ENCODE measurements around the gene FGD3. TPM values are rescaled to one million over a fixed set of nuclear protein-coding genes. Genes with fewer than 3 reads are reported as not detected.

Gene FGD3
- polyA plus RNA-seq, 1 donor (not counting 4 experiments of a cell fraction or from before 2014, with no cell fraction given), result 0.21 TPM

GRCh38 chr9:93084471-93084881, 137.2 kb downstream of the FGD3 start:
- TF ChIP-seq CTCF (optimal IDR thresholded peaks at IDR 0.05 in 1 of 3, IDR thresholded peaks at IDR 0.05 in 1 of 3, conservative IDR thresholded peaks at IDR 0.05 in 1 of 3; ENCODE audit: extremely low read depth in 1 of 3, insufficient read depth in 2 of 3, low read length in 3 of 3) (no peak), EZH2 (IDR thresholded peaks at IDR 0.05; ENCODE audit: low read length) (no peak)
- Histone ChIP-seq H3K9me3 (ENCODE audit: control insufficient read depth, low read depth, low read length) (peaks cover 4% of the 10 kb centered on the region), H3K4me1 (ENCODE audit: control insufficient read depth, extremely low read depth, insufficient read depth, low read length) (no peaks in the 10 kb centered on the region), H3K79me2 (ENCODE audit: control insufficient read depth, insufficient read depth, low read length) (no peaks in the 10 kb centered on the region), H3K4me3 (ENCODE audit: control insufficient read depth in 2 of 3, extremely low read depth in 1 of 3, insufficient read depth in 2 of 3, low read depth in 1 of 3, low read length in 3 of 3) (no peak overlapping the region), H3K9ac (ENCODE audit: control insufficient read depth, extremely low read depth, insufficient read depth, low read length) (no peak overlapping the region), H4K20me1 (ENCODE audit: control insufficient read depth, extremely low read depth, insufficient read depth, low read length) (no peaks in the 10 kb centered on the region), H3K4me2 (ENCODE audit: control insufficient read depth, extremely low read depth, insufficient read depth, low read depth, low read length) (no peak overlapping the region), H3K9me1 (ENCODE audit: control insufficient read depth, extremely low read depth, insufficient read depth, low read length) (no peaks in the 10 kb centered on the region), H3K27me3 (ENCODE audit: control insufficient read depth, extremely low read depth, insufficient read depth, low read length) (no peaks in the 10 kb centered on the region), H2AFZ (ENCODE audit: control insufficient read depth, low read length) (no peak overlapping the region), H3K36me3 (ENCODE audit: control insufficient read depth in 2 of 2, extremely low read depth in 1 of 2, insufficient read depth in 2 of 2, low read length in 2 of 2) (no peaks in the 10 kb centered on the region), H3K27ac (ENCODE audit: control insufficient read depth, insufficient read depth, low read length) (no peak overlapping the region)
- DNase-seq (ENCODE audit: low read depth, low spot score), result no peak
- dilution Hi-C loops (cut with MboI; ENCODE audit: extremely low pct_ligation_motif_present, low sequenced_read_pairs), result no loop called here
- FAIRE-seq, result no peak

GRCh38 chr9:93085676-93086075, 138.4 kb downstream of the FGD3 start:
- Histone ChIP-seq H3K79me2 (ENCODE audit: control insufficient read depth, insufficient read depth, low read length) (no peaks in the 10 kb centered on the region), H3K9ac (ENCODE audit: control insufficient read depth, extremely low read depth, insufficient read depth, low read length) (no peak overlapping the region), H3K4me1 (ENCODE audit: control insufficient read depth, extremely low read depth, insufficient read depth, low read length) (no peaks in the 10 kb centered on the region), H3K9me1 (ENCODE audit: control insufficient read depth, extremely low read depth, insufficient read depth, low read length) (no peaks in the 10 kb centered on the region), H3K4me2 (ENCODE audit: control insufficient read depth, extremely low read depth, insufficient read depth, low read depth, low read length) (no peak overlapping the region), H3K27ac (ENCODE audit: control insufficient read depth, insufficient read depth, low read length) (no peak overlapping the region), H3K4me3 (ENCODE audit: control insufficient read depth in 2 of 3, extremely low read depth in 1 of 3, insufficient read depth in 2 of 3, low read depth in 1 of 3, low read length in 3 of 3) (no peak overlapping the region), H3K27me3 (ENCODE audit: control insufficient read depth, extremely low read depth, insufficient read depth, low read length) (no peaks in the 10 kb centered on the region), H4K20me1 (ENCODE audit: control insufficient read depth, extremely low read depth, insufficient read depth, low read length) (no peaks in the 10 kb centered on the region), H3K9me3 (ENCODE audit: control insufficient read depth, low read depth, low read length) (peaks cover 11% of the 10 kb centered on the region), H3K36me3 (ENCODE audit: control insufficient read depth in 2 of 2, extremely low read depth in 1 of 2, insufficient read depth in 2 of 2, low read length in 2 of 2) (no peaks in the 10 kb centered on the region), H2AFZ (ENCODE audit: control insufficient read depth, low read length) (no peak overlapping the region)
- DNase-seq (ENCODE audit: low read depth, low spot score) (no peak), FAIRE-seq (no peak)
- dilution Hi-C loops (cut with MboI; ENCODE audit: extremely low pct_ligation_motif_present, low sequenced_read_pairs), result no loop called here
- TF ChIP-seq EZH2 (IDR thresholded peaks at IDR 0.05; ENCODE audit: low read length) (no peak), CTCF (optimal IDR thresholded peaks at IDR 0.05 in 1 of 3, IDR thresholded peaks at IDR 0.05 in 1 of 3, conservative IDR thresholded peaks at IDR 0.05 in 1 of 3; ENCODE audit: extremely low read depth in 1 of 3, insufficient read depth in 2 of 3, low read length in 3 of 3) (no peak)

Other genes with a start within 250 kb of the FGD3 start
- gene BICD2, start 182.7 kb upstream of the FGD3 start, polyA plus RNA-seq, result 26.9 to 47.3 TPM (median 41.9 TPM) in 3 replicates
- gene ZNF484, start 69.5 kb upstream of the FGD3 start, polyA plus RNA-seq, result 2.7 to 4.0 TPM (median 2.9 TPM) in 3 replicates
- gene SUSD3, start 111.2 kb downstream of the FGD3 start, polyA plus RNA-seq, result 0.20 to 0.37 TPM in 2 of 3 replicates, not detected in the other
- gene CARD19, start 148.7 kb downstream of the FGD3 start, polyA plus RNA-seq, result 30.8 to 67.4 TPM (median 36.7 TPM) in 3 replicates
- gene NINJ1, start 186.7 kb downstream of the FGD3 start, polyA plus RNA-seq, result 7.4 to 16.5 TPM (median 7.7 TPM) in 3 replicates
- gene WNK2, start 236.6 kb downstream of the FGD3 start, polyA plus RNA-seq, result 0.05 TPM in 1 of 3 replicates, not detected in the others

All from keratinocyte (primary cell).